Measurements from ENCODE around the gene OR4C45. TPM values are rescaled to one million over a fixed set of nuclear protein-coding genes. Genes with fewer than 3 reads are reported as not detected.

Gene OR4C45
- total RNA-seq, 1 experiment from 2014 or later: not detected

- ATAC-seq: no peak
- ChIA-PET CTCF (no interaction called here), RAD21 (ENCODE audit: low non-redundant PET in 1 of 2, low total read pairs in 2 of 2, uncharacterized antibody in 2 of 2, unreplicated experiment in 2 of 2) (no interaction called here), POLR2A (no interaction called here)
- TF ChIP-seq CBX3 (IDR thresholded peaks at IDR 0.05; ENCODE audit: low read depth) (no peak), ELF1 (IDR thresholded peaks at IDR 0.05; ENCODE audit: borderline replicate concordance, low read depth) (no peak), JUND (IDR thresholded peaks at IDR 0.05) (no peak), SIN3A (IDR thresholded peaks at IDR 0.05; ENCODE audit: low read depth) (no peak), ZFX (IDR thresholded peaks at IDR 0.05) (no peak), SP1 (IDR thresholded peaks at IDR 0.05; ENCODE audit: low read depth) (no peak), POLR2A (IDR thresholded peaks at IDR 0.05; ENCODE audit: borderline replicate concordance, extremely low read depth, insufficient read depth, insufficient read length) (no peak), REST (IDR thresholded peaks at IDR 0.05; ENCODE audit: low read depth) (no peak), CTCF (IDR thresholded peaks at IDR 0.05 in 2 of 3, conservative IDR thresholded peaks at IDR 0.05 in 1 of 3; ENCODE audit: borderline replicate concordance in 1 of 3, insufficient read depth in 1 of 3, low read depth in 2 of 3, low read length in 2 of 3) (no peak), ZNF274 (IDR thresholded peaks at IDR 0.05; ENCODE audit: low read depth, low read length) (no peak), EZH2 (IDR thresholded peaks at IDR 0.05) (no peak), FOSL1 (IDR thresholded peaks at IDR 0.05; ENCODE audit: low read depth) (no peak), POLR2AphosphoS5 (IDR thresholded peaks at IDR 0.05; ENCODE audit: low read depth, low read length) (no peak), YY1 (IDR thresholded peaks at IDR 0.05; ENCODE audit: extremely low read depth, insufficient replicate concordance, low read depth, low read length) (no peak), RAD21 (IDR thresholded peaks at IDR 0.05; ENCODE audit: low read depth) (no peak), TCF7L2 (IDR thresholded peaks at IDR 0.05; ENCODE audit: borderline replicate concordance, extremely low read depth, insufficient read depth, insufficient read length) (no peak), CEBPB (IDR thresholded peaks at IDR 0.05; ENCODE audit: low read depth) (no peak), SRF (IDR thresholded peaks at IDR 0.05; ENCODE audit: low read depth) (no peak)
- Histone ChIP-seq H3K9me2 (ENCODE audit: insufficient read depth) (no peaks in the 10 kb centered on the region), H4K20me1 (ENCODE audit: insufficient read depth) (no peaks in the 10 kb centered on the region), H3K36me3 (ENCODE audit: control insufficient read depth in 1 of 2, insufficient read depth in 2 of 2, low read length in 2 of 2) (no peaks in the 10 kb centered on the region), H3K4me2 (ENCODE audit: low read length) (no peak overlapping the region), H3K9me3 (ENCODE audit: control insufficient read depth in 1 of 2, insufficient read depth in 1 of 2, low read depth in 1 of 2, low read length in 2 of 2) (peaks cover 0 to 5% of the 10 kb centered on the region in 2 experiments; a peak in 2 of 4 replicates), H3K4me3 (replicated peaks in 1 of 2; ENCODE audit: low read depth in 1 of 2, low read length in 2 of 2) (no peak overlapping the region), H3K9ac (ENCODE audit: low read length) (no peak overlapping the region), H3K27ac (ENCODE audit: low read depth, low read length) (no peak overlapping the region), H3K27me3 (ENCODE audit: insufficient read depth, low read length) (no peaks in the 10 kb centered on the region), H3K4me1 (ENCODE audit: control insufficient read depth in 1 of 2, insufficient read depth in 2 of 2, low read length in 2 of 2) (no peaks in the 10 kb centered on the region), H3K79me2 (ENCODE audit: insufficient read depth, low read length) (no peaks in the 10 kb centered on the region), H2AFZ (ENCODE audit: low read depth, low read length, poor library complexity, severe bottlenecking) (no peak overlapping the region)
- no TSS peak for BruUV-seq (replicated peaks)
- no peak for DNase-seq (ENCODE audit: low read depth, low spot score)
- intact Hi-C loops (cut with micrococcal nuclease): no loop called here
These were observed 41.5 kb downstream of the OR4C45 start for GRCh38 chr11:50074161-50074560.

Measured in HCT116 (cell line).